OCI-LY1 (cell line): ENCODE data around the gene GPX3.

ENCODE experiments used
- CTCF ChIP-seq: fragments of 200-600 bp; sonication (generic), shearing (Covaris generic); IDR thresholded peaks from 2 replicates; pipeline ENCODE4 v1.5.1; 2017; ENCODE audit warnings: mild to moderate bottlenecking, antibody characterized with exemption, low read length, moderate library complexity, mixed read lengths
- EZH2 ChIP-seq: fragments of 200-600 bp; sonication (generic), shearing (Covaris generic); IDR thresholded peaks from 2 replicates; pipeline ENCODE4 v1.8.0; 2017; ENCODE audit warnings: borderline replicate concordance, mixed run types, mild to moderate bottlenecking, antibody characterized with exemption, low read length, moderate library complexity, mixed read lengths

GRCh38 chr5:151058301-151058700 lies 37.9 kb downstream of the GPX3 start:
- TF ChIP-seq CTCF (no peak), EZH2 (no peak)
